ENCODE data around the gene DDIT3.
"Not testable (repeated sequence)": the region's sequence is repeated elsewhere in the genome, so short reads cannot be mapped to it uniquely, and the experiment has no call there.

DDIT3 gene

GRCh38 chr12:57520053-57520818 is at the start of gene DDIT3:
DDIT3 (minus strand) TSS chr12:57520514; CDS start chr12:57517406, 3,108 bp downstream.
- Histone ChIP-seq H3K4me1 (peaks cover 4 to 64% (median 59%) of the 10 kb centered on the region in 4 donors), H3K36me3 (peaks cover 27 to 43% (median 37%) of the 10 kb centered on the region in 3 donors), H3K4me3 (peak within 1 kb of the TSS; percentile 65 to 91), H3K9me3 (no peaks in the 10 kb centered on the region), H3K27ac (peak within 1 kb of the TSS; percentile 95 to 100), H3K27me3 (no peaks in the 10 kb centered on the region)
- intact Hi-C loops (cut with DNase I; ENCODE audit: low total_unique reads), result loop anchor here (10.0 kb wide), 1 partner anchor 95 kb away; the partner anchor contains the start of gene ARHGEF25
- no peak for TF ChIP-seq CTCF (IDR thresholded peaks at IDR 0.05)
- DNase-seq, result peak; percentile 100

- peak in 1 of 2 donors; percentile 43 for DNase-seq
- Histone ChIP-seq H3K4me1 (no peaks in the 10 kb centered on the region), H3K27me3 (peaks cover 0 to 14% of the 10 kb centered on the region in 2 donors), H3K36me3 (no peaks in the 10 kb centered on the region), H3K4me3 (no peak overlapping the region), H3K9me3 (no peaks in the 10 kb centered on the region), H3K27ac (no peak overlapping the region)
- intact Hi-C loops (cut with DNase I; ENCODE audit: low total_unique reads), result no loop called here
- no peak for TF ChIP-seq CTCF (IDR thresholded peaks at IDR 0.05)
Observed at GRCh38 chr12:57569858-57570257, 49.5 kb upstream of the DDIT3 start.

GRCh38 chr12:57568838-57569237 is 48.5 kb upstream of the DDIT3 start:
- no peak overlapping the region for H3K27ac ChIP-seq
- H3K4me1 ChIP-seq, result no peaks in the 10 kb centered on the region
- H3K9me3 ChIP-seq, result no peaks in the 10 kb centered on the region
- H3K27me3 ChIP-seq, result peaks cover 0 to 16% of the 10 kb centered on the region in 2 donors
- intact Hi-C loops (cut with DNase I; ENCODE audit: low total_unique reads), result no loop called here
- no peak overlapping the region for H3K4me3 ChIP-seq
- H3K36me3 ChIP-seq, result no peaks in the 10 kb centered on the region
- TF ChIP-seq CTCF (IDR thresholded peaks at IDR 0.05), result no peak
- DNase-seq, result peak in 1 of 2 donors; percentile 37

- no peak overlapping the region for H3K27ac ChIP-seq
- no peaks in the 10 kb centered on the region for H3K36me3 ChIP-seq
- no peak overlapping the region for H3K4me3 ChIP-seq
- intact Hi-C loops (cut with DNase I; ENCODE audit: low total_unique reads), result no loop called here
- TF ChIP-seq CTCF (IDR thresholded peaks at IDR 0.05), result no peak
- H3K4me1 ChIP-seq, result no peaks in the 10 kb centered on the region
- DNase-seq, result no peak
- H3K9me3 ChIP-seq, result no peaks in the 10 kb centered on the region
- H3K27me3 ChIP-seq, result peaks cover 0 to 16% of the 10 kb centered on the region in 2 donors
Observed at GRCh38 chr12:57564178-57564740, 43.9 kb upstream of the DDIT3 start.

- H3K36me3 ChIP-seq, result no peaks in the 10 kb centered on the region
- no peaks in the 10 kb centered on the region for H3K9me3 ChIP-seq
- DNase-seq, result no peak
- intact Hi-C loops (cut with DNase I; ENCODE audit: low total_unique reads), result no loop called here
- no peak overlapping the region for H3K27ac ChIP-seq
- no peak overlapping the region for H3K4me3 ChIP-seq
- H3K4me1 ChIP-seq, result no peaks in the 10 kb centered on the region
- TF ChIP-seq CTCF (IDR thresholded peaks at IDR 0.05), result no peak
- H3K27me3 ChIP-seq, result peaks cover 0 to 16% of the 10 kb centered on the region in 2 donors
Observed at GRCh38 chr12:57563358-57563757, 43.0 kb upstream of the DDIT3 start.

- H3K4me3 ChIP-seq; H3K36me3 ChIP-seq; H3K9me3 ChIP-seq; H3K4me1 ChIP-seq; H3K27me3 ChIP-seq; H3K27ac ChIP-seq; intact Hi-C loops (cut with DNase I; ENCODE audit: low total_unique reads): not testable (repeated sequence)
- peak in 1 of 2 donors; percentile 2 for DNase-seq
Observed at GRCh38 chr12:57561117-57561516, 40.8 kb upstream of the DDIT3 start.

All from tibial artery (tissue), 4 donors.